Fibroblast of skin of left biceps (primary cell): ENCODE measurements around the gene MLLT10.
"Not testable (repeated sequence)": the region's sequence is repeated elsewhere in the genome, so short reads cannot be mapped to it uniquely, and the experiment has no call there.

Experiments
- DNase-seq, 2 experiments: peaks; one replicate each; pipeline ENCODE4 v3.0.0-alpha.2; 2013; ENCODE audit warnings: low read depth in 2 of 2

MLLT10 gene

GRCh38 chr10:21527598-21528235 is 6.3 kb upstream of the MLLT10 start:
- no peak for DNase-seq

- DNase-seq = no peak
These were observed 5.6 kb upstream of the MLLT10 start for GRCh38 chr10:21528236-21529031.

GRCh38 chr10:21529032-21529910 is 4.8 kb upstream of the MLLT10 start:
- no peak for DNase-seq

- DNase-seq = no peak
These were observed 3.9 kb upstream of the MLLT10 start for GRCh38 chr10:21530168-21530567.

GRCh38 chr10:21530641-21531040 is 3.4 kb upstream of the MLLT10 start:
- no peak for DNase-seq

GRCh38 chr10:21531164-21531563 is 2.9 kb upstream of the MLLT10 start:
- no peak for DNase-seq

GRCh38 chr10:21532694-21533466 is 1.2 kb upstream of the MLLT10 start:
- DNase-seq = no peak

GRCh38 chr10:21534280-21534586 is 201 bp downstream of the MLLT10 start:
- no peak for DNase-seq

GRCh38 chr10:21534604-21535493 is 817 bp downstream of the MLLT10 start:
- DNase-seq = no peak

GRCh38 chr10:21535494-21535965 is 1.5 kb downstream of the MLLT10 start:
- DNase-seq = no peak

GRCh38 chr10:21535976-21536375 is 1.9 kb downstream of the MLLT10 start:
- not testable (repeated sequence) for DNase-seq

GRCh38 chr10:21536874-21537273 is 2.8 kb downstream of the MLLT10 start:
- DNase-seq = no peak

GRCh38 chr10:21540701-21541100 is 6.7 kb downstream of the MLLT10 start:
- not testable (repeated sequence) for DNase-seq

GRCh38 chr10:21547246-21547645 is 13.2 kb downstream of the MLLT10 start:
- no peak for DNase-seq

- no peak for DNase-seq
These were observed 18.6 kb downstream of the MLLT10 start for GRCh38 chr10:21552638-21553037.

- DNase-seq = no peak
These were observed 22.5 kb downstream of the MLLT10 start for GRCh38 chr10:21556527-21556926.

- DNase-seq = not testable (repeated sequence)
These were observed 25.0 kb downstream of the MLLT10 start for GRCh38 chr10:21558984-21559383.

GRCh38 chr10:21570761-21571521 is 36.9 kb downstream of the MLLT10 start:
- no peak for DNase-seq

- no peak for DNase-seq
These were observed 38.5 kb downstream of the MLLT10 start for GRCh38 chr10:21572578-21572977.

GRCh38 chr10:21574514-21574913 is 40.5 kb downstream of the MLLT10 start:
- DNase-seq = not testable (repeated sequence)
